DND-41 (cell line): Measurements from ENCODE around the gene PAPOLA.

Source experiments
- EZH2 ChIP-seq: IDR thresholded peaks from 3 replicates; pipeline ENCODE4 v1.6.1; 2012; ENCODE audit warnings: borderline replicate concordance, low read depth, mild to moderate bottlenecking, moderate library complexity, low read length, inconsistent platforms; ENCODE audit not compliant: severe bottlenecking
- TF ChIP-seq, protein P1 (sequence below): IDR thresholded peaks from 2 replicates; pipeline ENCODE4 v1.5.1; 2012; ENCODE audit warnings: borderline replicate concordance, low read length, moderate library complexity, mild to moderate bottlenecking; ENCODE audit not compliant: poor library complexity, severe bottlenecking; ENCODE audit errors: extremely low read depth

DNA sequence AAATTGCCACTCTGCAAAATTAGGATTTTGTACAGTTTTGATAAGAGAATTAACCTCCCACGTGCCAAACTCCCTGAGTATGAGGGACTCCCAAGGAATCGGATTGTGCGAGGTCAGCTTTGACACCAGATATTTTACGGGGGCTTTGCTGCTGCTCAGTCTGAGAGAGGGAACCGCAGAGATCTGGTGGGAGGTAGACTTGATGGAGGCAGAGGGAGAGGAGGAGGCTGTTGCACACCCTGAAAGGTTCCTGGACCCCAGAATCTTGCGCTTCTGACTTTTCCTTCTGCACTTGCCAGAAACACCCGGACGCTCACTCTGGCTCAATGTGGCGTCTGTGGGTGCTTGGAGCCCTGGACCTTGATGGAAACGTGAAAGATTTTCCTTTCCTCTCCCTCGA is 83.9 kb downstream of the PAPOLA start:
- TF ChIP-seq, protein P1, sequence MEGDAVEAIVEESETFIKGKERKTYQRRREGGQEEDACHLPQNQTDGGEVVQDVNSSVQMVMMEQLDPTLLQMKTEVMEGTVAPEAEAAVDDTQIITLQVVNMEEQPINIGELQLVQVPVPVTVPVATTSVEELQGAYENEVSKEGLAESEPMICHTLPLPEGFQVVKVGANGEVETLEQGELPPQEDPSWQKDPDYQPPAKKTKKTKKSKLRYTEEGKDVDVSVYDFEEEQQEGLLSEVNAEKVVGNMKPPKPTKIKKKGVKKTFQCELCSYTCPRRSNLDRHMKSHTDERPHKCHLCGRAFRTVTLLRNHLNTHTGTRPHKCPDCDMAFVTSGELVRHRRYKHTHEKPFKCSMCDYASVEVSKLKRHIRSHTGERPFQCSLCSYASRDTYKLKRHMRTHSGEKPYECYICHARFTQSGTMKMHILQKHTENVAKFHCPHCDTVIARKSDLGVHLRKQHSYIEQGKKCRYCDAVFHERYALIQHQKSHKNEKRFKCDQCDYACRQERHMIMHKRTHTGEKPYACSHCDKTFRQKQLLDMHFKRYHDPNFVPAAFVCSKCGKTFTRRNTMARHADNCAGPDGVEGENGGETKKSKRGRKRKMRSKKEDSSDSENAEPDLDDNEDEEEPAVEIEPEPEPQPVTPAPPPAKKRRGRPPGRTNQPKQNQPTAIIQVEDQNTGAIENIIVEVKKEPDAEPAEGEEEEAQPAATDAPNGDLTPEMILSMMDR = no peak
- no peak for TF ChIP-seq EZH2
